A673 (cell line): ENCODE measurements around the gene CHRM5.

ENCODE experiments used
- CTCF ChIP-seq: fragments of 300-800, 200-600 bp; sonication (generic); conservative IDR thresholded peaks from 2 replicates; pipeline ENCODE4 v1.5.1; 2017; ENCODE audit warnings: low read depth, mild to moderate bottlenecking, antibody characterized with exemption, low read length, moderate library complexity, mixed read lengths
- EZH2 ChIP-seq: fragments of 200-600 bp; sonication (generic); IDR thresholded peaks from 2 replicates; pipeline ENCODE4 v1.6.1; 2017; ENCODE audit warnings: borderline replicate concordance, low read depth, mild to moderate bottlenecking, mixed read lengths, antibody characterized with exemption, low read length; ENCODE audit not compliant: poor library complexity, severe bottlenecking

GRCh38 chr15:33946152-33946551 is 22.1 kb upstream of the CHRM5 start:
- TF ChIP-seq CTCF (no peak), EZH2 (no peak)
